OCI-LY3 (cell line): ENCODE data around the gene MKNK1.

Source experiments
- EZH2phosphoT487 ChIP-seq: fragments of 200-600 bp; shearing (Covaris generic); IDR thresholded peaks from 2 replicates; pipeline ENCODE4 v1.6.1; 2018; ENCODE audit warnings: antibody characterized with exemption, mixed run types, low read depth
- TF ChIP-seq, protein P1 (sequence below): fragments of 200-600, 300-600 bp; sonication (generic); IDR thresholded peaks from 2 replicates; pipeline ENCODE4 v1.5.1; 2014; ENCODE audit warnings: antibody characterized with exemption, low read length, low read depth

DNA sequence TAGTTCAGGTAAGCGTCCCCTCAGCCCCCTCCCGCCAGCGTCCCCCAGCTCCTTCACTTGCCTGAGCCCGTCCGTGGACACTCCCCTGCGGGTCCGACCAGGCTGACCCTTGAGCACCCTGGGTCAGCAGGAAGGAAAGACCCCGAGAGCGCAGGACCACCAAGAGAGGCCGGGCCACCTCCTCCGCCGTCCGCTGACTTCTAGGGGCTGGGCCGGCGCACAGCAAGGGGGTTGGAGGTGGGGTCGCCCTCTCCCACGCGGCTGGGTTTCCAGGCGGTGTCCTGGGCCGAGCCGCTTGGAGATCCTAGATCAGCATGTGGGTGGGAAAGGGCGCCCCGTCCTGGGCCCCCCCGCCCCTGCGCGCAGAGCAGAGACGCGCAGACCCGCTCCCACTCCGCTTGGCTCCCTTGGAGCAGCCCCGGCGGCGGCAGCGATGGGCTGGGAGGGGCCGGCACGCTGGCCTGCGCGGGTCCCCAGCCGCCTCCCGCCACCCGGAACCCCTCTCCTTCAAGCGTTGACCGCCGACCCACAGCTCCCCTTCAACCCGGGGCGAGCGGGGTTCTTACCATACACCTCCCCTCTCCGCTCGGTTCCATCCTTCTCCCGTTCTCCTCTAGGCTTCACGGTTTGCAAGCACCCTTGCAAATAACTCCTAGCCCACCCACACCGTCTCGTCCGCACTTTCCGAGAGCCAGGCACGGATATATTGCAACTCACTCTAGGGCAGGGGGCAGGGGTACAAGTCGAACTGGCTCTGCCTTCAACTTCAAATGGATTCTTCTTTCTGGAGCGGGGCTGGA, 60.1 kb downstream of the MKNK1 start:
- TF ChIP-seq, protein P1, sequence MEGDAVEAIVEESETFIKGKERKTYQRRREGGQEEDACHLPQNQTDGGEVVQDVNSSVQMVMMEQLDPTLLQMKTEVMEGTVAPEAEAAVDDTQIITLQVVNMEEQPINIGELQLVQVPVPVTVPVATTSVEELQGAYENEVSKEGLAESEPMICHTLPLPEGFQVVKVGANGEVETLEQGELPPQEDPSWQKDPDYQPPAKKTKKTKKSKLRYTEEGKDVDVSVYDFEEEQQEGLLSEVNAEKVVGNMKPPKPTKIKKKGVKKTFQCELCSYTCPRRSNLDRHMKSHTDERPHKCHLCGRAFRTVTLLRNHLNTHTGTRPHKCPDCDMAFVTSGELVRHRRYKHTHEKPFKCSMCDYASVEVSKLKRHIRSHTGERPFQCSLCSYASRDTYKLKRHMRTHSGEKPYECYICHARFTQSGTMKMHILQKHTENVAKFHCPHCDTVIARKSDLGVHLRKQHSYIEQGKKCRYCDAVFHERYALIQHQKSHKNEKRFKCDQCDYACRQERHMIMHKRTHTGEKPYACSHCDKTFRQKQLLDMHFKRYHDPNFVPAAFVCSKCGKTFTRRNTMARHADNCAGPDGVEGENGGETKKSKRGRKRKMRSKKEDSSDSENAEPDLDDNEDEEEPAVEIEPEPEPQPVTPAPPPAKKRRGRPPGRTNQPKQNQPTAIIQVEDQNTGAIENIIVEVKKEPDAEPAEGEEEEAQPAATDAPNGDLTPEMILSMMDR = no peak
- no peak for TF ChIP-seq EZH2phosphoT487
